Subcutaneous adipose tissue (tissue), 4 donors: ENCODE measurements around the gene ZMYND10. TPM values are rescaled to one million over a fixed set of nuclear protein-coding genes. Genes with fewer than 3 reads are reported as not detected.

ENCODE experiments used
- CTCF ChIP-seq: fragments of 450-650 bp; IDR thresholded peaks from one replicate; pipeline ENCODE4 v1.5.1; 2016; ENCODE audit warnings: low read depth, mild to moderate bottlenecking, control low read depth, antibody characterized with exemption, moderate library complexity
- total RNA-seq, 4 donors: library from RNA; depleted of rRNA; stranded (reverse); fragments of >200 nt; gene quantifications; one replicate each; pipeline ENCODE4 v1.1.0, GENCODE V29; 2016

Gene ZMYND10
- total RNA-seq, 4 donors from 2014 or later: 1.5 TPM; not detected in 3

- no peak for TF ChIP-seq CTCF
Observed at GRCh38 chr3:50341996-50342650, 3.4 kb downstream of the ZMYND10 start.

DNA sequence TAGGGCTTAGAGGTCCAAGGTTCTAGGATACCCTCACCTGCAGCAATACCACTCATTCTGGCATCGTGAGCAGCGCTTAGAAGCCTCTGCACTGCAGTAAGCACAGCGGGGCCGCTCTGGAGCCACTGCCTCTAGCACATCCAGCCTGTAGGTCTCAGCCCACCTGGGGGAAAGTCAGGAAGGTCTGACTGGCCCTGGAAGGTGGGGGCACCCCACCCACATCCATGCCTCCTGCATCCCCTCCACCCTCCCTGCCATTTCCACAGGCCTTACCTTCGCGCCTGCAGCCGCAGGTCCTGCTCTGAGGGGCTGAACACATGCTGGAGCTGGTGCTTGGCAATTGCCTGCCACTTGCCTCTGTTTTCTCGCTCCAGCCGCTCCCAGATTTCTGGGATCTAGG lies 4.0 kb downstream of the ZMYND10 start:
- no peak for TF ChIP-seq CTCF

- TF ChIP-seq CTCF: no peak
Observed at GRCh38 chr3:50340448-50341329, 4.8 kb downstream of the ZMYND10 start, which contains the start of gene RASSF1. Gene RASSF1, minus strand, starts transcription at chr3:50340836. Its CDS starts 31 bp downstream, at chr3:50340805.

GRCh38 chr3:50340147-50340447 lies 5.4 kb downstream of the ZMYND10 start:
- no peak for TF ChIP-seq CTCF

- TF ChIP-seq CTCF: no peak
Observed at GRCh38 chr3:50339485-50340146, 5.9 kb downstream of the ZMYND10 start.

- TF ChIP-seq CTCF: no peak
Observed at GRCh38 chr3:50338965-50339364, 6.6 kb downstream of the ZMYND10 start.
